Measurements from ENCODE around the gene TMEM9B. TPM values are rescaled to one million over a fixed set of nuclear protein-coding genes. Genes with fewer than 3 reads are reported as not detected.

The TMEM9B gene
- total and polyA plus RNA-seq, 9 of the 15 experiments (the other 6 are each of a cell fraction or from before 2014, with no cell fraction given), result 7.7 to 20.0 (median 14.0) TPM

DNA sequence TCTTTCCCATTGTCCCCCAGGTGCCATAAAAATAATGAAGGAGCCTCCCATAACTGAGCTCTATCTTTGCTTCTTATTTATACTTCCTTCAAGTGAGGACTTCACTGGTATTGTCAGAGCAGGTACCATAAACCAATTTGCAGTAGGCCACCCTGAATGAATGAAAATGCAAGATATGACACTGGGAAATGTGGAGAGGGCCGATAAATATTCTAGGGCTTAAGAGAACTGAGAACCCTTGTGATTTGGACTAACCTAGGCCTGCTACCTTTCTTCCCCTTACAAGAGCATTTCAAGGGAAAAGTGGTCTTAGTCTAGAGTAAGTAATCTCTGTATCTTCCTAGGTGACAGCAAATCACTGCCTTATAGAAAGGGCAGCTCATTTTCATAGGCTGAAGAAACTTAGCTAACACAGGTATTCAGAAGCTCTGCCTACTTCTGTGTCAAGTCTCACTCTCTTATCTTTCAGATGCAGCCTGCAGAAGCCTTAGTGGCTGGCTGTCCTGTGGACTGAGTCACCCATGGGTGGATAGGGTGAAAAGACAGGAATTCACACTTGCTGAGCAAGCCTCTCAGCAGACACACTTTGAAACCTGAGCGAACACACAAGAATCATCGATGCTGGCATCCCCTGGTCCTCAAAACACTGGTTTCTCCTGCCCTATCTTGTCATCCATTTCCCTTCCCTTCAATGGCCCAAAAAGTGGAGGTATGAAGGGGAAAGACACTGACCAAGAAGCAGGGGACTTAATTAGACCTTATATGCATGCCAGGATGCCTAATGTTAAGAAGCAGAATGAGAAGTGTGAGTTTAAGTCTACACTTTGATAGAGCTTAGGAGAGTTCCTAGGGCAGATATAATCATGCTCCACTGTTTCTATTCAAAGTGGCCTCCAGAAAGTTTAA is 24.3 kb upstream of the TMEM9B start (continued):
- TF ChIP-seq TAF15 (IDR thresholded peaks at IDR 0.05; ENCODE audit: low read depth, low read length) (no peak), BCOR (IDR thresholded peaks at IDR 0.05) (peak; percentile 30; the same call in 1 of the 2 replicates), IFI16 (CRISPR knock-in tag; IDR thresholded peaks at IDR 0.05) (no peak), ZNF766 (CRISPR knock-in tag; conservative IDR thresholded peaks at IDR 0.05) (peak; percentile 57; the same call in 1 of the 2 replicates), SMARCA4 (IDR thresholded peaks at IDR 0.05) (peak; percentile 99), FOXA1 (IDR thresholded peaks at IDR 0.05; ENCODE audit: borderline replicate concordance) (no peak), YY1 (IDR thresholded peaks at IDR 0.05; ENCODE audit: borderline replicate concordance in 1 of 3, control insufficient read depth in 1 of 3, extremely low read depth in 1 of 3, insufficient read depth in 3 of 3, insufficient read length in 1 of 3, insufficient replicate concordance in 2 of 3, low read depth in 1 of 3, low read length in 2 of 3) (no peak), ZNF584 (CRISPR knock-in tag; IDR thresholded peaks at IDR 0.05; ENCODE audit: low read depth) (no peak), KLF16 (IDR thresholded peaks at IDR 0.05) (peak; percentile 67; the same call in 1 of the 2 replicates)
- TF ChIP-seq, protein P1, sequence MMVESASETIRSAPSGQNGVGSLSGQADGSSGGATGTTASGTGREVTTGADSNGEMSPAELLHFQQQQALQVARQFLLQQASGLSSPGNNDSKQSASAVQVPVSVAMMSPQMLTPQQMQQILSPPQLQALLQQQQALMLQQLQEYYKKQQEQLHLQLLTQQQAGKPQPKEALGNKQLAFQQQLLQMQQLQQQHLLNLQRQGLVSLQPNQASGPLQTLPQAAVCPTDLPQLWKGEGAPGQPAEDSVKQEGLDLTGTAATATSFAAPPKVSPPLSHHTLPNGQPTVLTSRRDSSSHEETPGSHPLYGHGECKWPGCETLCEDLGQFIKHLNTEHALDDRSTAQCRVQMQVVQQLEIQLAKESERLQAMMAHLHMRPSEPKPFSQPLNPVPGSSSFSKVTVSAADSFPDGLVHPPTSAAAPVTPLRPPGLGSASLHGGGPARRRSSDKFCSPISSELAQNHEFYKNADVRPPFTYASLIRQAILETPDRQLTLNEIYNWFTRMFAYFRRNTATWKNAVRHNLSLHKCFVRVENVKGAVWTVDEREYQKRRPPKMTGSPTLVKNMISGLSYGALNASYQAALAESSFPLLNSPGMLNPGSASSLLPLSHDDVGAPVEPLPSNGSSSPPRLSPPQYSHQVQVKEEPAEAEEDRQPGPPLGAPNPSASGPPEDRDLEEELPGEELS (CRISPR knock-in tag; IDR thresholded peaks at IDR 0.05; ENCODE audit: borderline replicate concordance), result no peak
- TF ChIP-seq, protein P2, sequence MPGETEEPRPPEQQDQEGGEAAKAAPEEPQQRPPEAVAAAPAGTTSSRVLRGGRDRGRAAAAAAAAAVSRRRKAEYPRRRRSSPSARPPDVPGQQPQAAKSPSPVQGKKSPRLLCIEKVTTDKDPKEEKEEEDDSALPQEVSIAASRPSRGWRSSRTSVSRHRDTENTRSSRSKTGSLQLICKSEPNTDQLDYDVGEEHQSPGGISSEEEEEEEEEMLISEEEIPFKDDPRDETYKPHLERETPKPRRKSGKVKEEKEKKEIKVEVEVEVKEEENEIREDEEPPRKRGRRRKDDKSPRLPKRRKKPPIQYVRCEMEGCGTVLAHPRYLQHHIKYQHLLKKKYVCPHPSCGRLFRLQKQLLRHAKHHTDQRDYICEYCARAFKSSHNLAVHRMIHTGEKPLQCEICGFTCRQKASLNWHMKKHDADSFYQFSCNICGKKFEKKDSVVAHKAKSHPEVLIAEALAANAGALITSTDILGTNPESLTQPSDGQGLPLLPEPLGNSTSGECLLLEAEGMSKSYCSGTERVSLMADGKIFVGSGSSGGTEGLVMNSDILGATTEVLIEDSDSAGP (CRISPR knock-in tag; IDR thresholded peaks at IDR 0.05), result no peak
- TF ChIP-seq, protein P3, sequence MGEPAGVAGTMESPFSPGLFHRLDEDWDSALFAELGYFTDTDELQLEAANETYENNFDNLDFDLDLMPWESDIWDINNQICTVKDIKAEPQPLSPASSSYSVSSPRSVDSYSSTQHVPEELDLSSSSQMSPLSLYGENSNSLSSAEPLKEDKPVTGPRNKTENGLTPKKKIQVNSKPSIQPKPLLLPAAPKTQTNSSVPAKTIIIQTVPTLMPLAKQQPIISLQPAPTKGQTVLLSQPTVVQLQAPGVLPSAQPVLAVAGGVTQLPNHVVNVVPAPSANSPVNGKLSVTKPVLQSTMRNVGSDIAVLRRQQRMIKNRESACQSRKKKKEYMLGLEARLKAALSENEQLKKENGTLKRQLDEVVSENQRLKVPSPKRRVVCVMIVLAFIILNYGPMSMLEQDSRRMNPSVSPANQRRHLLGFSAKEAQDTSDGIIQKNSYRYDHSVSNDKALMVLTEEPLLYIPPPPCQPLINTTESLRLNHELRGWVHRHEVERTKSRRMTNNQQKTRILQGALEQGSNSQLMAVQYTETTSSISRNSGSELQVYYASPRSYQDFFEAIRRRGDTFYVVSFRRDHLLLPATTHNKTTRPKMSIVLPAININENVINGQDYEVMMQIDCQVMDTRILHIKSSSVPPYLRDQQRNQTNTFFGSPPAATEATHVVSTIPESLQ (CRISPR knock-in tag; IDR thresholded peaks at IDR 0.05), result no peak
- TF ChIP-seq, protein P4, sequence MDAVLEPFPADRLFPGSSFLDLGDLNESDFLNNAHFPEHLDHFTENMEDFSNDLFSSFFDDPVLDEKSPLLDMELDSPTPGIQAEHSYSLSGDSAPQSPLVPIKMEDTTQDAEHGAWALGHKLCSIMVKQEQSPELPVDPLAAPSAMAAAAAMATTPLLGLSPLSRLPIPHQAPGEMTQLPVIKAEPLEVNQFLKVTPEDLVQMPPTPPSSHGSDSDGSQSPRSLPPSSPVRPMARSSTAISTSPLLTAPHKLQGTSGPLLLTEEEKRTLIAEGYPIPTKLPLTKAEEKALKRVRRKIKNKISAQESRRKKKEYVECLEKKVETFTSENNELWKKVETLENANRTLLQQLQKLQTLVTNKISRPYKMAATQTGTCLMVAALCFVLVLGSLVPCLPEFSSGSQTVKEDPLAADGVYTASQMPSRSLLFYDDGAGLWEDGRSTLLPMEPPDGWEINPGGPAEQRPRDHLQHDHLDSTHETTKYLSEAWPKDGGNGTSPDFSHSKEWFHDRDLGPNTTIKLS (IDR thresholded peaks at IDR 0.05; ENCODE audit: borderline replicate concordance, low read depth), result no peak
- TF ChIP-seq, protein P5, sequence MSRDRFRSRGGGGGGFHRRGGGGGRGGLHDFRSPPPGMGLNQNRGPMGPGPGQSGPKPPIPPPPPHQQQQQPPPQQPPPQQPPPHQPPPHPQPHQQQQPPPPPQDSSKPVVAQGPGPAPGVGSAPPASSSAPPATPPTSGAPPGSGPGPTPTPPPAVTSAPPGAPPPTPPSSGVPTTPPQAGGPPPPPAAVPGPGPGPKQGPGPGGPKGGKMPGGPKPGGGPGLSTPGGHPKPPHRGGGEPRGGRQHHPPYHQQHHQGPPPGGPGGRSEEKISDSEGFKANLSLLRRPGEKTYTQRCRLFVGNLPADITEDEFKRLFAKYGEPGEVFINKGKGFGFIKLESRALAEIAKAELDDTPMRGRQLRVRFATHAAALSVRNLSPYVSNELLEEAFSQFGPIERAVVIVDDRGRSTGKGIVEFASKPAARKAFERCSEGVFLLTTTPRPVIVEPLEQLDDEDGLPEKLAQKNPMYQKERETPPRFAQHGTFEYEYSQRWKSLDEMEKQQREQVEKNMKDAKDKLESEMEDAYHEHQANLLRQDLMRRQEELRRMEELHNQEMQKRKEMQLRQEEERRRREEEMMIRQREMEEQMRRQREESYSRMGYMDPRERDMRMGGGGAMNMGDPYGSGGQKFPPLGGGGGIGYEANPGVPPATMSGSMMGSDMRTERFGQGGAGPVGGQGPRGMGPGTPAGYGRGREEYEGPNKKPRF (IDR thresholded peaks at IDR 0.05; ENCODE audit: low read depth, low read length), result no peak

Data from K562 (cell line).